MM.1S (cell line): ENCODE results near the gene CSNK1D.

ENCODE experiments used
- CTCF ChIP-seq: fragments of 300-600 bp; sonication (generic); IDR thresholded peaks from 2 replicates; pipeline ENCODE4 v1.5.1; 2016; ENCODE audit warnings: antibody characterized with exemption, low read length, mixed read lengths
- EZH2 ChIP-seq: fragments of 300-600 bp; sonication (generic); optimal IDR thresholded peaks from 2 replicates; pipeline ENCODE3; 2017; ENCODE audit warnings: low read depth, mild to moderate bottlenecking, antibody characterized with exemption, low read length, mixed read lengths

GRCh38 chr17:82319619-82320062, 46.1 kb upstream of the CSNK1D start:
- TF ChIP-seq EZH2: no peak
- no peak for TF ChIP-seq CTCF
